D721Med (cell line): ENCODE data around the gene COL8A2.

Source experiments
- DNase-seq: peaks from one replicate; pipeline ENCODE4 v3.0.0; 2011; ENCODE audit warnings: low spot score; ENCODE audit not compliant: insufficient read length
- FAIRE-seq: peaks from 2 replicates; lab custom pipeline; 2011; peaks lifted over from hg19 to GRCh38; lab: Jason Lieb, UNC
- CTCF ChIP-seq: IDR thresholded peaks from 2 replicates; pipeline ENCODE4 v1.5.1; 2012; ENCODE audit warnings: mild to moderate bottlenecking, control low read depth; ENCODE audit not compliant: insufficient read depth; ENCODE audit errors: missing control alignments

The COL8A2 gene

GRCh38 chr1:36093929-36094328, 31.1 kb downstream of the COL8A2 start:
- DNase-seq (no peak), FAIRE-seq (no peak)
- TF ChIP-seq CTCF, result no peak

GRCh38 chr1:36093226-36093625, 31.8 kb downstream of the COL8A2 start:
- no peak for TF ChIP-seq CTCF
- DNase-seq, result no peak
- no peak for FAIRE-seq

- no peak for TF ChIP-seq CTCF
- FAIRE-seq (no peak), DNase-seq (no peak)
These were observed 32.2 kb downstream of the COL8A2 start for GRCh38 chr1:36092798-36093185.

DNA sequence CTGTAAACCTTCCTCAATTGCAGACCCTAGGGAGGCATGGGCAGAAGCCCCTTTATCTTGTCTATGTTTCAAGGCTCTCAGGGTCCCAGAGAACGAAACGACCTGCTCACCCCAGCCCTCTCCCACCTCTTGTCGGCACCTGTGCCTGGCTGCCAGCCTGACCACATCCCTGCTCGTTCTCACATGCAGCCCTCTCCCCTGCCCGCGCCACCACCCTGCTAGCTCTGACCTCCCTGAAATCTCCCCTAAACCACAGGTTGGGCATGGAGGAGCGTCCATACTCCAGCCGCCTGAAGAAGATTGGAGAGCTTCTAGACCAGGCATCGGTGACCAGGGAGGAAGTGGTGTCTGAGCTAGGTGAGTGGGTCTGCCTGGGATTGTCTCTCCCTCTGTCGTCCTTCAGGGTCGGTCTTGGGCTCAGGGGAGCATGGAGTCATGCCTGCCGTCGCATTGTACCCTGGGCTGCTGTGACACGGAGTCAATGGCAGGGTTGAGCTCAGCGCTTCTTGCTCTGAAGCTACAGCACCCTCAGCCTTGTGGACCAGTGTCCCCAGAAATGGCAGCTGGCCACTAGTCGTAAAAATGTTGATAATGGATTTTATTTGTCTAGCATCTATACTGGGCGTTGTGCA, 32.7 kb downstream of the COL8A2 start:
- FAIRE-seq (no peak), DNase-seq (no peak)
- no peak for TF ChIP-seq CTCF

DNA sequence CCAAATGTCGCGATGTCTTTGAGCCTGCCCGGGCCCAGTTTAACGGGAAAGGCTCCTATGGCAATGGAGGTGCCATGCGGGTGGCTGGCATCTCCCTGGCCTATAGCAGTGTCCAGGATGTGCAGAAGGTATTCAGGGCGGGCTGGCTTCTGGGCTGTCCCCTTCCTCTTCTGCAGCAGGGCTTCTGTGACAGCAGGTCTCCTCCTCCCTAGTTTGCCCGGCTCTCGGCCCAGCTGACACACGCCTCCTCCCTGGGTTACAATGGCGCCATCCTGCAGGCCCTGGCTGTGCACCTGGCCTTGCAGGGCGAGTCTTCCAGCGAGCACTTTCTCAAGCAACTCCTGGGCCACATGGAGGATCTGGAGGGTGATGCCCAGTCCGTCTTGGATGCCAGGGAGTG, 33.3 kb downstream of the COL8A2 start:
- FAIRE-seq (no peak), DNase-seq (no peak)
- TF ChIP-seq CTCF, result no peak

DNA sequence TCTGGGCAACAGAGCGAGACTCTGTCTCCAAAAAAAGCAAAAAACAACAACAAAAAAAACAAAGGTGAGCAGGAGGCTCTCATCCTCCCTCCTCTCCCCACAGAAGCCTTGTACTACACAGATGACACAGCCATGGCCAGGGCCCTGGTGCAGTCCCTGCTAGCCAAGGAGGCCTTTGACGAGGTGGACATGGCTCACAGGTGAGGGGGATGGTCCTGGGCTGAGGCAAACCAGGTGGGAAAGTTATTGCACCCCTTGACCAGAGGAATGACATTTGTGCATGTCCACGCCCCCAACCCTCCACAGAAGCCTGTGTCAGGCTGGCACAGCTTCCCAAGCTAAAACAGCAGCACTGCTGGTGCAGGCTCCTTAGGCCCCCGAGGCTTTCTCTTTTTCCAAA, 33.9 kb downstream of the COL8A2 start:
- no peak for FAIRE-seq
- no peak for DNase-seq
- TF ChIP-seq CTCF, result no peak

- DNase-seq (no peak), FAIRE-seq (no peak)
- TF ChIP-seq CTCF, result no peak
These were observed 35.5 kb downstream of the COL8A2 start for GRCh38 chr1:36089393-36090121.
